ENCODE measurements around the gene DNAI2.

Gene DNAI2

DNA sequence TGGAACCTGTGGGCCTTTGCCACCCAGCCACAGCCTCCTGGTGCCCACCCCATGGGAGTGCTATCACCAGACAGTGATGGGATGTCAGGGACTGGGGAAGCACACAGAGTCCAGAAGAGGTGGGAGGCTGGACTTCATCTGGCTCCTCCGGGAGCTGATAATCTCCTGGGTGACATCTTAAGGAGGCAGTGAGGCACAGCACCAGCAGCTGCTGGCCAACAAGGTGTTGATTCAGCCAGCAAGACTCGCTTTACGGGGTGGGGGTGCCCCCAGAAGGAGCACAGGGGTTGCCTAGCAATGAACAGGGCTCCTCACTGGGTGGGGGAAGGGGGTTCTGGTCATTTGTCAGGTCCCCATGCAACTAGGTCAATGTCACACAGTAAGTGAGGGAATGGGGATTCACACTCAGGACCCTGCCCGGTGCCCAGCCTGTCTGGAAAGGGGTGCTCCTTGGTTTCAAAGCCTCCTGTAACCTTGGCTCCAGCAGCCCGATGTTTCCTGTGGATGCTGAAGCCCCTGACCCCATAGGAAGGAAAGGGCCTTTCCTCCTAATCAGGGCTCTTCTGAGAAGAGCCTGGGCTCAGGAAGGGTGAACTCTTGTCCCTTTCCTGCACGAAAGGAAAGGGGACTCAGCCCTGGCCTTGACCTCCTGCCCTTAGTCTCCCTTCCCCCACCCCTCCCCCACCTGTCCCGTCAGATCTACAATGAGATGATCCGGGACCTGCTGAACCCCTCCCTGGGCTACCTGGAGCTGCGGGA is 69.7 kb downstream of the DNAI2 start:
- Histone ChIP-seq H3K9ac (ENCODE audit: low read length in 5 of 5) (no peak overlapping the region), H3K4me1 (ENCODE audit: control insufficient read depth in 5 of 5, insufficient read depth in 5 of 5, low read length in 5 of 5) (peaks cover 0 to 5% (median 0%) of the 10 kb centered on the region in 5 donors), H3K27ac (ENCODE audit: low read depth, low read length) (no peak overlapping the region), H3K9me3 (ENCODE audit: control insufficient read depth in 5 of 5, low read length in 5 of 5) (no peaks in the 10 kb centered on the region), H3K4me3 (ENCODE audit: low read depth in 1 of 5, low read length in 5 of 5) (no peak overlapping the region), H3K36me3 (ENCODE audit: control insufficient read depth in 5 of 5, insufficient read depth in 5 of 5, low read length in 5 of 5) (no peaks in the 10 kb centered on the region), H3K27me3 (ENCODE audit: control insufficient read depth in 5 of 5, insufficient read depth in 4 of 5, low read length in 5 of 5) (peaks cover 4 to 35% (median 32%) of the 10 kb centered on the region in 5 donors)

DNA sequence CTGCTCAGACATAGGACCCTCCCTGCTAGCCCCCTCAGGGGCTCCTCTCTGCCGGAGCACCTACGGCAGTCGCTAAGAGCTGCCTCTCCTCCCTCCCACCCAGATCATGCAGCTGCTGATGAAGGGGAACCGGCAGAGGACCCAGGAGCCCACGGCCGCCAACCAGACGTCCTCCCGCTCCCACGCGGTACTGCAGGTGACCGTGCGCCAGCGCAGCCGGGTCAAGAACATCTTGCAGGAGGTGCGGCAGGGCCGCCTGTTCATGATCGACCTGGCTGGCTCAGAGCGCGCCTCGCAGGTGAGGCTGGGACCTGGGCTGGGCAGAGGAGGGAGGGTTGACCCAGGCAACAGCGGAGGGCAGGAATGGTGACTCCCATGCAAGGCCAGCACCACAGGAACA is 70.6 kb downstream of the DNAI2 start:
- Histone ChIP-seq H3K36me3 (ENCODE audit: control insufficient read depth in 5 of 5, insufficient read depth in 5 of 5, low read length in 5 of 5) (no peaks in the 10 kb centered on the region), H3K4me1 (ENCODE audit: control insufficient read depth in 5 of 5, insufficient read depth in 5 of 5, low read length in 5 of 5) (peaks cover 0 to 5% (median 0%) of the 10 kb centered on the region in 5 donors), H3K9ac (ENCODE audit: low read length in 5 of 5) (no peak overlapping the region), H3K27me3 (ENCODE audit: control insufficient read depth in 5 of 5, insufficient read depth in 4 of 5, low read length in 5 of 5) (peaks cover 9 to 35% (median 30%) of the 10 kb centered on the region in 5 donors), H3K9me3 (ENCODE audit: control insufficient read depth in 5 of 5, low read length in 5 of 5) (no peaks in the 10 kb centered on the region), H3K27ac (ENCODE audit: low read depth, low read length) (no peak overlapping the region), H3K4me3 (ENCODE audit: low read depth in 1 of 5, low read length in 5 of 5) (no peak overlapping the region)

DNA sequence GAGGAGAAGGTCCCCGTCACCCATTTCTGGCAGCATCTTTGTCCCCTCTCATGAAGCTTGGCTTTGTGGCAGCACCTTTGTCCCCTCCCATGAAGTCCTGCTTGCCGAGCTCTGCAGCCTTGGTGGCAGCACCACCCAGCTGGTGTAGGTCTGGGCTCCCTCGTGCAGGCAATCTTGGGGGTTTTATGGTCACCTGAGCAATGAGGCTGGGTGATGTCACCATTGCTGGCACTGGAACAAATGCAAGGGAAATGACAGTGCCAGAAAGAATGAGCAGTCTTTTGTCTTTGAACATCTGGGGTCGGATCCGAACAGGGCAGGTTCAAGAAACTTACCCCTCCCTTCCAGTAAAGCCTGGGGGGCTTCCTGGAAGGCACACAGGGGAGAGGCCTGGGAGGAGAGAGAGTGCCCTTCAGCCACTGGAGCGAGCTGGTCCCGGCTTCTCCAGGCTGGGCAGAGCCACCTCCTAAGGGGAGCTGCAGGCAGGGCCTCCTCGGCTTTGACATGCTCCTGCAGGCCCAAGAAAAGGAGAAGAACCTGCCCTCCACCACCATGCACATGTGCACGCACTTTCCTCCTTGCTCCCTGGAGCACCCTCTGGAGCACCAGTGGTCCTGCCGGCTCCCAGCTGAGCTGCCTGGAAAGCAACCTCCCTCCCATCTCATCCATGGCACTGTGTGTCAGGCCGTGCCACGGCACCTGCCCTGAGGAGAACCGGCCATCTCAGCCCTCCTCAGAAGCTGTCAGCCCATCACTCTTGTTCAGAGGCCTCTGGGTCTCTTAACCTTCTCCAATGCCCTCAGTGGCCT is 71.6 kb downstream of the DNAI2 start:
- H3K9ac ChIP-seq (ENCODE audit: low read length in 5 of 5), result no peak overlapping the region
- no peaks in the 10 kb centered on the region for H3K9me3 ChIP-seq (ENCODE audit: control insufficient read depth in 5 of 5, low read length in 5 of 5)
- peaks cover 16 to 33% (median 29%) of the 10 kb centered on the region in 5 donors for H3K27me3 ChIP-seq (ENCODE audit: control insufficient read depth in 5 of 5, insufficient read depth in 4 of 5, low read length in 5 of 5)
- no peaks in the 10 kb centered on the region for H3K36me3 ChIP-seq (ENCODE audit: control insufficient read depth in 5 of 5, insufficient read depth in 5 of 5, low read length in 5 of 5)
- no peak overlapping the region for H3K27ac ChIP-seq (ENCODE audit: low read depth, low read length)
- no peak overlapping the region for H3K4me3 ChIP-seq (ENCODE audit: low read depth in 1 of 5, low read length in 5 of 5)
- H3K4me1 ChIP-seq (ENCODE audit: control insufficient read depth in 5 of 5, insufficient read depth in 5 of 5, low read length in 5 of 5), result peaks cover 0 to 5% (median 0%) of the 10 kb centered on the region in 5 donors

DNA sequence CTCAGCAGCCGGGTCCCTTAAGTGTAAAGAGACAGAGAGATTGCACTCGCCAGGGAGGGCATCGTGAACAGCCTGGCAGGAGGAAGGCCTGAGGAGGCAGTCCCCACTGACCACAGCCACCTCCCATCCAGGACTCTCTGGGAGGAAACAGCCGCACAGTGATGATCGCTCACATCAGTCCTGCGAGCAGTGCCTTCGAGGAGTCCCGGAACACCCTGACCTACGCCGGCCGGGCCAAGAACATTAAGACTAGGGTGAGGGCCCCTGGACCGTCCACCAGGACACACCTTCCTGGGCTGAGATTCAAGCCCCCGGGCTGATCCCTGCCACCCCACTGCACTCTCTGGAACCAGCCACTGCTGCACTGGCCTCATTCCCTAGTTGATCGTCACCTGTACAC is 73.6 kb downstream of the DNAI2 start:
- Histone ChIP-seq H3K36me3 (ENCODE audit: control insufficient read depth in 5 of 5, insufficient read depth in 5 of 5, low read length in 5 of 5) (no peaks in the 10 kb centered on the region), H3K9me3 (ENCODE audit: control insufficient read depth in 5 of 5, low read length in 5 of 5) (no peaks in the 10 kb centered on the region), H3K27me3 (ENCODE audit: control insufficient read depth in 5 of 5, insufficient read depth in 4 of 5, low read length in 5 of 5) (peaks cover 33 to 45% (median 41%) of the 10 kb centered on the region in 5 donors), H3K9ac (ENCODE audit: low read length in 5 of 5) (no peak overlapping the region), H3K4me1 (ENCODE audit: control insufficient read depth in 5 of 5, insufficient read depth in 5 of 5, low read length in 5 of 5) (peaks cover 0 to 5% (median 0%) of the 10 kb centered on the region in 5 donors), H3K4me3 (ENCODE audit: low read depth in 1 of 5, low read length in 5 of 5) (no peak overlapping the region), H3K27ac (ENCODE audit: low read depth, low read length) (no peak overlapping the region)

DNA sequence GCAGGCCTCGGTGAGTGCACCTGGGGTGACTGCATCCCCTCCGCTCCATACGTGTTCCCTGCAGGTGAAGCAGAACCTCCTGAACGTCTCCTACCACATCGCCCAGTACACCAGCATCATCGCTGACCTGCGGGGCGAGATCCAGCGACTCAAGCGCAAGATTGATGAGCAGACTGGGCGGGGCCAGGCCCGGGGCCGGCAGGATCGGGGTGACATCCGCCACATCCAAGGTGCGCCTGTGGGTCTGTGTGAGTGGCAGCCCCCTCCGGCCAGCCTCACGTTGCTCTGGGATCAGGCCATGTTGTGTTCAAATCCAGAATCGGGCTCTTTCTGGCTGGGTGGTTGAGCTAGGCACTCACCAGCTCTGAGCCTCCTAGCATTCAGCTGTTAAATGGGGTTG is 75.1 kb downstream of the DNAI2 start:
- no peaks in the 10 kb centered on the region for H3K36me3 ChIP-seq (ENCODE audit: control insufficient read depth in 5 of 5, insufficient read depth in 5 of 5, low read length in 5 of 5)
- H3K27me3 ChIP-seq (ENCODE audit: control insufficient read depth in 5 of 5, insufficient read depth in 4 of 5, low read length in 5 of 5), result peaks cover 47 to 51% (median 49%) of the 10 kb centered on the region in 5 donors
- H3K27ac ChIP-seq (ENCODE audit: low read depth, low read length), result no peak overlapping the region
- H3K4me3 ChIP-seq (ENCODE audit: low read depth in 1 of 5, low read length in 5 of 5), result no peak overlapping the region
- no peaks in the 10 kb centered on the region for H3K9me3 ChIP-seq (ENCODE audit: control insufficient read depth in 5 of 5, low read length in 5 of 5)
- no peaks in the 10 kb centered on the region for H3K4me1 ChIP-seq (ENCODE audit: control insufficient read depth in 5 of 5, insufficient read depth in 5 of 5, low read length in 5 of 5)
- no peak overlapping the region for H3K9ac ChIP-seq (ENCODE audit: low read length in 5 of 5)

DNA sequence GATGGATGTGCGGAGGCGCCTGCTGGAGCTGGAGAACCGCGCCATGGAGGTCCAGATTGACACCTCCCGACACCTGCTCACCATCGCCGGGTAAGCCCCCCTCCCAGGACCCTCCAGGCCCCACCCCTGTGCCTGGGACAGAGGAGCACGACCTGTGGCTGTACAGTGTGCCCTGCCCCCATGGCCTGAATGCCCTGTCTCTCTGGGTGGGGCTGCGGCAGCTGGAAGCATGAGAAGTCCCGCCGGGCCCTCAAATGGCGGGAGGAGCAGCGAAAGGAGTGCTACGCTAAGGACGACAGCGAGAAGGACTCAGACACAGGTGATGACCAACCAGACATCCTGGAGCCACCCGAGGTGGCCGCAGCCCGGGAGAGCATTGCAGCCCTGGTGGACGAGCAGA is 76.5 kb downstream of the DNAI2 start:
- Histone ChIP-seq H3K27ac (ENCODE audit: low read depth, low read length) (no peak overlapping the region), H3K27me3 (ENCODE audit: control insufficient read depth in 5 of 5, insufficient read depth in 4 of 5, low read length in 5 of 5) (peaks cover 44 to 61% (median 56%) of the 10 kb centered on the region in 5 donors)

DNA sequence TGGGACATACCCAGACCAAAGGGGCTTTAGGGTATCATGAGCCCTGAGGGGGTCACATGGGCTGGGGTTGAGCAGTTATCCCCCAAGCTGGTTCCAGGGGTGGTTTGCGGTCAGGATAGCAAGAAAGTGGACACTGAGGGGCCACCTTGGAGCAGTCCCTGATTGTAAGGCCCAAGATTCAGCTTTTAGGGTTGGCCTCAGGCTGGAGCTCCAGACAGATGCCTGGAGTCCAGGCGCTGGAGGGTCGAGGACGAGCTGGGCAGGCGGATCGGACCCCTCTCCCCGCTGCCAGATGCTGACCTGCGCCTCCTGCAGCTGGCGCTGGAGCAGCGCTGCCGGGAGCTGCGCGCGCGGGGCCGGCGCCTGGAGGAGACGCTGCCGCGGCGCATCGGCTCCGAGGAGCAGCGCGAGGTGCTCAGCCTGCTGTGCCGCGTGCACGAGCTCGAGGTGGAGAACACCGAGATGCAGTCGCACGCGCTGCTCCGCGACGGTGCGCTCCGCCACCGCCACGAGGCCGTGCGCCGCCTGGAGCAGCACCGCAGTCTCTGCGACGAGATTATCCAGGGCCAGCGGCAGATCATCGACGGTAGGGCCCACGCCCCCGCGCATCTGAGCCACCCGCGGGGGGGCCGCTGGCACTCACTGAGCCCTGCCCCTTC is 77.6 kb downstream of the DNAI2 start:
- Histone ChIP-seq H3K4me3 (ENCODE audit: low read depth in 1 of 5, low read length in 5 of 5) (no peak overlapping the region), H3K27ac (ENCODE audit: low read depth, low read length) (no peak overlapping the region), H3K36me3 (ENCODE audit: control insufficient read depth in 5 of 5, insufficient read depth in 5 of 5, low read length in 5 of 5) (no peaks in the 10 kb centered on the region), H3K27me3 (ENCODE audit: control insufficient read depth in 5 of 5, insufficient read depth in 4 of 5, low read length in 5 of 5) (peaks cover 54 to 69% (median 63%) of the 10 kb centered on the region in 5 donors), H3K9me3 (ENCODE audit: control insufficient read depth in 5 of 5, low read length in 5 of 5) (no peaks in the 10 kb centered on the region), H3K4me1 (ENCODE audit: control insufficient read depth in 5 of 5, insufficient read depth in 5 of 5, low read length in 5 of 5) (peaks cover 0 to 3% (median 0%) of the 10 kb centered on the region in 5 donors), H3K9ac (ENCODE audit: low read length in 5 of 5) (no peak overlapping the region)

More for the DNA sequence above, 76.5 kb downstream of the DNAI2 start:
- no peaks in the 10 kb centered on the region for H3K36me3 ChIP-seq (ENCODE audit: control insufficient read depth in 5 of 5, insufficient read depth in 5 of 5, low read length in 5 of 5)
- H3K4me1 ChIP-seq (ENCODE audit: control insufficient read depth in 5 of 5, insufficient read depth in 5 of 5, low read length in 5 of 5), result no peaks in the 10 kb centered on the region
- H3K9me3 ChIP-seq (ENCODE audit: control insufficient read depth in 5 of 5, low read length in 5 of 5), result no peaks in the 10 kb centered on the region
- no peak overlapping the region for H3K4me3 ChIP-seq (ENCODE audit: low read depth in 1 of 5, low read length in 5 of 5)
- H3K9ac ChIP-seq (ENCODE audit: low read length in 5 of 5), result no peak overlapping the region

DNA sequence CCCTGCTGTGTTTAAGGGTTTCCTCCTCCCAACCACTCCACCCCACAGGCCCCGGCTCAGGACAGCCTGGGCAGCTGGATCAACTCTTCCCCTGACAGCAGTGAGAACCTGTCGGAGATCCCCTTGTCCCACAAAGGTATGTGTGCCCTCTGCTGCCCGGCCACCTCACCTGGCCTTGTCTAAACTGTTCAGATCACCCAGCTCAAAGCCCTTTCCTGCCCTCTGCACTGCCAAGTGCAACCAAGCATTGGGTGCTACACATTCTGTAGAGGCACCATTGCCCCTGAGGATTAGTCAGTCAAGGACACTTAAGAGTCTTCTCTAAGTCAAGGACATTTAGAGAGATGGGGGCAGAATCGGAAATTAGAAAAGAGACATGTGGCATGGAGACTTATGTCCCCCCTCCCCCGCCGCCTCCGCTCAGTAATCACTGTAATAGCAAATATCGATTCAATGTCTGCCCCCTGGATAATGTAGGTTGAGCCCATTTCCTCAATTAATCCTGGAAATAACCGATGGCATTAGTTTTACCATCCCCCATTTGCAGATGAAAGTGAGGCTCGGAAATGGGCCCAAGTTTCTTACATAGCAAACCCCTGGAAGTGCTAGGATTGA is 79.5 kb downstream of the DNAI2 start:
- no peak overlapping the region for H3K27ac ChIP-seq (ENCODE audit: low read depth, low read length)
- peaks cover 66 to 80% (median 76%) of the 10 kb centered on the region in 5 donors for H3K27me3 ChIP-seq (ENCODE audit: control insufficient read depth in 5 of 5, insufficient read depth in 4 of 5, low read length in 5 of 5)
- no peak overlapping the region for H3K4me3 ChIP-seq (ENCODE audit: low read depth in 1 of 5, low read length in 5 of 5)
- H3K9ac ChIP-seq (ENCODE audit: low read length in 5 of 5), result no peak overlapping the region
- H3K36me3 ChIP-seq (ENCODE audit: control insufficient read depth in 5 of 5, insufficient read depth in 5 of 5, low read length in 5 of 5), result no peaks in the 10 kb centered on the region
- no peaks in the 10 kb centered on the region for H3K9me3 ChIP-seq (ENCODE audit: control insufficient read depth in 5 of 5, low read length in 5 of 5)
- peaks cover 0 to 12% (median 8%) of the 10 kb centered on the region in 5 donors for H3K4me1 ChIP-seq (ENCODE audit: control insufficient read depth in 5 of 5, insufficient read depth in 5 of 5, low read length in 5 of 5)

DNA sequence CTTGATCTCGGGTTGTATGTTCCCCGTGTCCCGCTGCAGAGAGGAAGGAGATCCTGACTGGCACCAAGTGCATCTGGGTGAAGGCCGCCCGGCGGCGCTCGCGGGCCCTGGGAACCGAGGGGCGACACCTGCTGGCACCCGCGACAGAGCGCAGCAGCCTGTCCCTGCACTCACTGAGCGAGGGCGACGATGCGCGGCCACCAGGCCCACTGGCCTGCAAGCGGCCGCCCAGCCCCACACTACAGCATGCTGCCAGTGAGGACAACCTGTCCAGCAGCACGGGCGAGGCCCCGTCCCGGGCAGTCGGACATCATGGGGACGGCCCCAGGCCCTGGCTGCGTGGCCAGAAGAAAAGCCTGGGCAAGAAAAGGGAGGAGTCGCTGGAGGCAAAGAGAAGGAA is 80.1 kb downstream of the DNAI2 start:
- Histone ChIP-seq H3K27ac (ENCODE audit: low read depth, low read length) (no peak overlapping the region), H3K9ac (ENCODE audit: low read length in 5 of 5) (no peak overlapping the region), H3K4me3 (ENCODE audit: low read depth in 1 of 5, low read length in 5 of 5) (no peak overlapping the region), H3K27me3 (ENCODE audit: control insufficient read depth in 5 of 5, insufficient read depth in 4 of 5, low read length in 5 of 5) (peaks cover 65 to 78% (median 77%) of the 10 kb centered on the region in 5 donors), H3K4me1 (ENCODE audit: control insufficient read depth in 5 of 5, insufficient read depth in 5 of 5, low read length in 5 of 5) (peaks cover 0 to 12% (median 8%) of the 10 kb centered on the region in 5 donors), H3K36me3 (ENCODE audit: control insufficient read depth in 5 of 5, insufficient read depth in 5 of 5, low read length in 5 of 5) (no peaks in the 10 kb centered on the region), H3K9me3 (ENCODE audit: control insufficient read depth in 5 of 5, low read length in 5 of 5) (no peaks in the 10 kb centered on the region)

Data from subcutaneous abdominal adipose tissue (tissue), 5 donors.